Ishikawa (cell line): ENCODE results near the gene DPYD.

Experiments
- CEBPB ChIP-seq: IDR thresholded peaks from 2 replicates; pipeline ENCODE4 v1.6.1; 2012
- CREB1 ChIP-seq: IDR thresholded peaks from 2 replicates; pipeline ENCODE4 v1.6.1; 2012; ENCODE audit warnings: low read depth
- EGR1 ChIP-seq: IDR thresholded peaks from 2 replicates; pipeline ENCODE4 v1.6.1; 2012
- EP300 ChIP-seq: IDR thresholded peaks from 2 replicates; pipeline ENCODE4 v1.6.1; 2012; ENCODE audit warnings: borderline replicate concordance
- FOXM1 ChIP-seq: IDR thresholded peaks from 2 replicates; pipeline ENCODE4 v1.6.1; 2012; ENCODE audit warnings: low read depth, borderline replicate concordance
- MAX ChIP-seq: IDR thresholded peaks from 2 replicates; pipeline ENCODE4 v1.6.1; 2012
- NFIC ChIP-seq: IDR thresholded peaks from 2 replicates; pipeline ENCODE4 v1.6.1; 2012
- RAD21 ChIP-seq: IDR thresholded peaks from 2 replicates; pipeline ENCODE4 v1.6.1; 2012; ENCODE audit warnings: low read depth
- TAF1 ChIP-seq: IDR thresholded peaks from 2 replicates; pipeline ENCODE4 v1.6.1; 2012; ENCODE audit warnings: low read depth, mild to moderate bottlenecking
- TCF12 ChIP-seq: IDR thresholded peaks from 2 replicates; pipeline ENCODE4 v1.6.1; 2012; ENCODE audit warnings: low read depth
- TEAD4 ChIP-seq: IDR thresholded peaks from 2 replicates; pipeline ENCODE4 v1.6.1; 2012
- YY1 ChIP-seq: IDR thresholded peaks from 2 replicates; pipeline ENCODE4 v1.6.1; 2012; ENCODE audit warnings: low read depth
- ZBTB7A ChIP-seq: IDR thresholded peaks from 2 replicates; pipeline ENCODE4 v1.6.1; 2012; ENCODE audit warnings: low read depth
- TF ChIP-seq, protein P1 (sequence below): IDR thresholded peaks from 2 replicates; pipeline ENCODE4 v1.6.1; 2012; ENCODE audit warnings: low read depth, mild to moderate bottlenecking
- TF ChIP-seq, protein P2 (sequence below): IDR thresholded peaks from 2 replicates; pipeline ENCODE4 v1.6.1; 2012

DPYD gene

GRCh38 chr1:97654876-97655585 lies 265.8 kb downstream of the DPYD start:
- TF ChIP-seq MAX (no peak), TEAD4 (no peak), EGR1 (no peak), ZBTB7A (no peak), YY1 (no peak), NFIC (no peak), FOXM1 (no peak), TCF12 (no peak), CEBPB (no peak), CREB1 (no peak)

DNA sequence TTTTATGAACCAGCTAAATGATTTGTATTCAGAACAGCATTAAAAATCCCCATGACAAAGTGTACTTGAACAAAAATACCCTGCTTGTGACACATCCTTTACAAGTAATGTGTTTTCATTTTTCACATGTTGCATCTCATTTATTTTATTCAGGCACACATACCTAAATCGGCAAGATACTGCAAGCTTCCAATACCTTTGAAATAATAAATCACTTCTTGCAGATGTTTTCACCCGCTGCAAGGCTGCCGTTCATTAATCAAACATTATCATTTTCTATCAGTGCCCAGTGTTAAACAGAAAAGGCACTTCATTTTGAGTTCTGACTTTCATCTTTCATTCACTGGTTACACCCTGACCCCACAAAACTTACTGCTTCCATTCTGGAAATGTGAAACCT lies 269.6 kb downstream of the DPYD start:
- TF ChIP-seq CEBPB = no peak
- no peak for TF ChIP-seq YY1
- no peak for TF ChIP-seq TCF12

- TF ChIP-seq RAD21 (no peak), EP300 (no peak), TAF1 (no peak), MAX (no peak), TCF12 (no peak), FOXM1 (no peak), ZBTB7A (no peak), EGR1 (no peak), CEBPB (no peak), YY1 (no peak), TEAD4 (no peak), CREB1 (no peak), NFIC (no peak)
- TF ChIP-seq, protein P1, sequence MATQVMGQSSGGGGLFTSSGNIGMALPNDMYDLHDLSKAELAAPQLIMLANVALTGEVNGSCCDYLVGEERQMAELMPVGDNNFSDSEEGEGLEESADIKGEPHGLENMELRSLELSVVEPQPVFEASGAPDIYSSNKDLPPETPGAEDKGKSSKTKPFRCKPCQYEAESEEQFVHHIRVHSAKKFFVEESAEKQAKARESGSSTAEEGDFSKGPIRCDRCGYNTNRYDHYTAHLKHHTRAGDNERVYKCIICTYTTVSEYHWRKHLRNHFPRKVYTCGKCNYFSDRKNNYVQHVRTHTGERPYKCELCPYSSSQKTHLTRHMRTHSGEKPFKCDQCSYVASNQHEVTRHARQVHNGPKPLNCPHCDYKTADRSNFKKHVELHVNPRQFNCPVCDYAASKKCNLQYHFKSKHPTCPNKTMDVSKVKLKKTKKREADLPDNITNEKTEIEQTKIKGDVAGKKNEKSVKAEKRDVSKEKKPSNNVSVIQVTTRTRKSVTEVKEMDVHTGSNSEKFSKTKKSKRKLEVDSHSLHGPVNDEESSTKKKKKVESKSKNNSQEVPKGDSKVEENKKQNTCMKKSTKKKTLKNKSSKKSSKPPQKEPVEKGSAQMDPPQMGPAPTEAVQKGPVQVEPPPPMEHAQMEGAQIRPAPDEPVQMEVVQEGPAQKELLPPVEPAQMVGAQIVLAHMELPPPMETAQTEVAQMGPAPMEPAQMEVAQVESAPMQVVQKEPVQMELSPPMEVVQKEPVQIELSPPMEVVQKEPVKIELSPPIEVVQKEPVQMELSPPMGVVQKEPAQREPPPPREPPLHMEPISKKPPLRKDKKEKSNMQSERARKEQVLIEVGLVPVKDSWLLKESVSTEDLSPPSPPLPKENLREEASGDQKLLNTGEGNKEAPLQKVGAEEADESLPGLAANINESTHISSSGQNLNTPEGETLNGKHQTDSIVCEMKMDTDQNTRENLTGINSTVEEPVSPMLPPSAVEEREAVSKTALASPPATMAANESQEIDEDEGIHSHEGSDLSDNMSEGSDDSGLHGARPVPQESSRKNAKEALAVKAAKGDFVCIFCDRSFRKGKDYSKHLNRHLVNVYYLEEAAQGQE = no peak
- TF ChIP-seq, protein P2, sequence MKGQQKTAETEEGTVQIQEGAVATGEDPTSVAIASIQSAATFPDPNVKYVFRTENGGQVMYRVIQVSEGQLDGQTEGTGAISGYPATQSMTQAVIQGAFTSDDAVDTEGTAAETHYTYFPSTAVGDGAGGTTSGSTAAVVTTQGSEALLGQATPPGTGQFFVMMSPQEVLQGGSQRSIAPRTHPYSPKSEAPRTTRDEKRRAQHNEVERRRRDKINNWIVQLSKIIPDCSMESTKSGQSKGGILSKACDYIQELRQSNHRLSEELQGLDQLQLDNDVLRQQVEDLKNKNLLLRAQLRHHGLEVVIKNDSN = no peak
Measured at GRCh38 chr1:97649591-97649990, 271.2 kb downstream of the DPYD start.

- no peak for TF ChIP-seq TEAD4
- TF ChIP-seq, protein P2 = no peak
- TF ChIP-seq TAF1 = no peak
- TF ChIP-seq ZBTB7A = no peak
Measured at GRCh38 chr1:97647776-97648175, 273.1 kb downstream of the DPYD start.

DNA sequence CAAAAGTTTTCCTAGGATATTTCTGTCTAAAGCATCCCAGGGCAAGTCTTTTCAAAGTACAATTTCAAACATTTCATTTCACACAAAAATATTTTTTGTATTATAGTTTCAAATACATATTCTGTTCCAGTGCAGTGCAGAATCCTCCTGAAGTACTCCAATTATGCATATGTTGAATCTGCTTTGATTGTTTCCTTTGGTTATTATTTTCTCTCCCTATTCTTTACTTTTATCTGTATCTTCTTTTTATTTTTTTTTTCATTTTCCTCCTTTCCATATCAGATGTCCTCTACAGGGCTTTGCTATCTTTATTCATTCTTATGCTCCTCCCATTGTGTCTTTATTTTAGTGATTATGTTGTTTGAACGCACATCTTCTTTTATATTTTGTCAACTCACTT lies 274.8 kb downstream of the DPYD start:
- TF ChIP-seq EP300 (no peak), YY1 (no peak), TCF12 (no peak), FOXM1 (no peak)
- TF ChIP-seq, protein P2 = no peak
- TF ChIP-seq, protein P1 = no peak

GRCh38 chr1:97640677-97641076 lies 280.2 kb downstream of the DPYD start:
- no peak for TF ChIP-seq RAD21
- TF ChIP-seq, protein P2 = no peak
- TF ChIP-seq ZBTB7A = no peak
- no peak for TF ChIP-seq TCF12
- TF ChIP-seq EP300 = no peak
- TF ChIP-seq TEAD4 = no peak
- TF ChIP-seq TAF1 = no peak
- TF ChIP-seq FOXM1 = no peak
- no peak for TF ChIP-seq NFIC
- TF ChIP-seq YY1 = no peak
- TF ChIP-seq CREB1 = no peak
- TF ChIP-seq MAX = no peak
- no peak for TF ChIP-seq EGR1
- TF ChIP-seq CEBPB = no peak
- TF ChIP-seq, protein P1 = no peak
